HuH-7.5 (cell line): ENCODE results near the gene IFT88.

Experiments used
- DNase-seq: peaks from one replicate; pipeline ENCODE4 v3.0.0; 2011; ENCODE audit warnings: low spot score

The IFT88 gene

DNA sequence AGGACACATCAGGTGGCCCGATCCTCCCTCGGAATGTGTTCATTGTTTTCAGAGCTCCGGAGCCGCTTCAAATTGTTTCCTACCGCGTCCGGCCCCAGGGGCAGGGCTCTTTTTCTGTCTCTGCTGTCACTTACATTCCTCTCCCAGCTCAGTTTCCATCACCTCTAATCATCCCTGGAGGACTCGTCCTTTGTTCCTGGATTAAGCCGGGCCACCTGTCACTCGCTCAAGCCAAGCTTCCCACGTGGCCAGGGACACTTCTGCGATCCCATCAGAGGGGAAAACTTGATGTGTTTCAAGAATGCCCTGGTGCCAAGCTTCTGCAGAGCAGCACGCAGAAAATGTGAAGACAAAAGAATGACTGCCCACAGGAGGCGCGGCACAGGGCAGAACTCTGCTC is 150.0 kb downstream of the IFT88 start:
- no peak for DNase-seq

DNA sequence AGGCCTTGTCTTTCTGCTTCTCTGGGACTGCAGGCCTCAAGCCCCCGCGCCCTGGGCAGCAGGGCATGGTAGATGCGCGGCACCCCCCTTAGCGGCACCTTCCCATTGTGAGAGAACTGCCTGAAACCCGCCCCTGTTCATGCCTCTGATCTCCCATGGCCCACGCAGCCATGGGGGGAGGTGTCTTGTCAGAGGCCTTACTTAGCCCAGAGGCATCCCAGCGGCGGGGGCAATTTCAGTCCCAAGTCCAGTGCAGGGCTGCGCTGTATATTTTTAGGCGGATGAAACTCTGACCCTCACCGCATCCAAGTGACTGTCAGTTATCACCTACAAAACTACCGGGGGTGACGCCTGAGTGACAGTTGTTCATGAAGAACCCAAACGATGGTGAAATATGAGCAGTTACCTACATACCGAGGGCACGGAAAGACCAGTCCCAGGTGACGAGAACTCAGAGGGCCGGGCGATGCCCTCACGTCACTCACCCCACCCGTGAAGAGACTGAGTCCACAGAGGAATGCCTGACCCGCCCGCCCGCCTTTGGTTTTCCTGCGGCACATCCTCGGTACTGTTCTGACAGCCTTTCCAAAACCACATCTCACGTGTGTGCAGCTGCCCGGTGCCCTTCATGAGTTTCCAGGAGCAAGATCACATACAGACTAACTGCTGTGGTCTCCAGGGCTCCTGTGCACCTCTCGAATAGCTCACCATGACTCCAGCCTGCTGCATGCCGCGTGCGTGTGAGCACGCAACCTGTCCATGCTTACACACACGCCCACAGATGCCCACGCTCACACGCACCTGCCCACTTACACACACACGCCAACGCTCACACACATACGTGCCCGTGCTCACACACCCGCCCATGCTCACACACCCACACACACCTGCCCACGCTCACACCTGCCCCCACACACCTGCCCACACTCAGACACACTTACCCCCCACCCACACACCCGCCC is 150.9 kb downstream of the IFT88 start:
- no peak for DNase-seq

DNA sequence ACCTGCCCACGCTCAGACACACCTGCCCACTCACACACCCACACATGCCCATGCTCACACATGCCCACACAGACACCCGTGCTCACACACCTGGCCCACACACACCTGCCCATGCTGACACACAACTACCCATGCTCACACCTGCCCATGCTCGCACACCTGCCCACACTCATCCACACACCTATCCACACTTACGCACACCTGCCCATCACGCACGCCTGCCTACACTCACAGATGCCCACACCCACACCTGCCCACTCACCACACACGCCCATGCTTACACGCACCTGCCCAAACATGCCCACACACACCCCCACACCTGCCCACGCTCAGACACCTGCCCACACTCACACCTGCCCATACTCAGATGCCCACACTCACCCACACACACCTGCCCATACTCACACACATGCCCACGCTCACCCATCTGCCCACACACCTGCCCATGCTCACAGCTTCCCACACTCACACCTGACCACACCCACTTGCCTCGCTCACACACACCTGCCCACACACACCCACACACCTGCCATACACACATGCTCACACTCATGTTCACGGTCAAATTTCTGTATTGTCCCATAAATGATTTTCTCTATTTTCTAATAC is 152.1 kb downstream of the IFT88 start:
- no peak for DNase-seq

DNA sequence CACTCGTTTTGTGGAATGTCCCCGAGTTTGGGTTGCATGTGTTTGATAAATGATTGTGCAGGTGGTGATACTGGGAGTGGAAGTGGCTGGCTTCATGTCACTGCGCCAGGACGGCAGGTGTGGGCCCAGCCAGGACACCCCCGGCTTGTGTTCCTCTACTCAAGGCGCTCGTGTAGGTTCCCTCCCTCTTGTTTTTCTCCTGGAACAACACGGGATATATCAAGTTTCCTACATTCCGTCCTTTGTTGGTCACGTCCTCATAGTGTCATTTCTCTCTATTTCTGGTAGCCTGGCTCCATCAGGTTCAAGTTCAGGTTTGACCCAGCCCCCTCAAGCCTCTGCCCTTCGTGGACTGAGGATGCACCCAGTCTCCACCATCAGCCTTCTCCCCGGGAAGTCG is 152.8 kb downstream of the IFT88 start:
- no peak for DNase-seq

DNA sequence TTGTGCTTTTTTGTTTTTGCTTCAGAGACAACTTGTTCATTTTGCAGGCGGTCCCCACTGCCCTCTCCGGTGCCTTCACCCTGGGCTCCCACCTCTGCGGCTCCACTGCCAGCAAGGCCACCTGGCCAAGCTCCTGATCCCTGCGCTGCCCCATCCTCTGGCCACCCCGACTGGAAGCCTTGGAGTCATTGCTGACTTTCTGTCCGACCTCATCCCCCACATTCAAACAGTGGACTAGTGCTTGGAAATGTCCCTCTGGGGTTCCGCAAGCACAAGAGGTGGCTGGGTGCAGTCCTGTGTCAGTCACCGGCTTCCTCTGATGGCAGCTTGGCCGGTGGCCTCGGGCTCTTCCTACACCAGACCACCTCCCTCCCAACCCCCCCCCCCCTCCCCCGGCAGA is 153.5 kb downstream of the IFT88 start:
- DNase-seq, result no peak

DNA sequence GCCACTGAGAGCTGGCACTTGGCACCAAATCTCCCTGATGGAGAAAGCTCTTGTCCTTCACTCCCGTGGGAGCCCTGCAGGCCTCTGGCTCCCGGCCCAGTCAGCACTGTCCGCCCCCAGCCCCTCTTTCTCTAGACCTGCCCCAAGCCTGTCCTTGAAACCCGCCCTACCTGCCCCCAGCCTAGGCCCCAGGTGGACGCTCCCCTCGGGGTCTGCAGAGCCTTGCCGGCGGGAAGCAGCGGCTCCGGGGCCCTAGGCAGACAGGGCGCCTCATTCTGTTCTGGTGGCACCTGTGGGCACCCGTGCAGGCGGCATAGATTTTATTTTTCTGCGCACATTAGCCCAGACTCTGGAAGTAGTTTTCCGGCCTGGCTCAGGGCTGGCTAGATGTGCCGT is 154.1 kb downstream of the IFT88 start:
- DNase-seq, result no peak

DNA sequence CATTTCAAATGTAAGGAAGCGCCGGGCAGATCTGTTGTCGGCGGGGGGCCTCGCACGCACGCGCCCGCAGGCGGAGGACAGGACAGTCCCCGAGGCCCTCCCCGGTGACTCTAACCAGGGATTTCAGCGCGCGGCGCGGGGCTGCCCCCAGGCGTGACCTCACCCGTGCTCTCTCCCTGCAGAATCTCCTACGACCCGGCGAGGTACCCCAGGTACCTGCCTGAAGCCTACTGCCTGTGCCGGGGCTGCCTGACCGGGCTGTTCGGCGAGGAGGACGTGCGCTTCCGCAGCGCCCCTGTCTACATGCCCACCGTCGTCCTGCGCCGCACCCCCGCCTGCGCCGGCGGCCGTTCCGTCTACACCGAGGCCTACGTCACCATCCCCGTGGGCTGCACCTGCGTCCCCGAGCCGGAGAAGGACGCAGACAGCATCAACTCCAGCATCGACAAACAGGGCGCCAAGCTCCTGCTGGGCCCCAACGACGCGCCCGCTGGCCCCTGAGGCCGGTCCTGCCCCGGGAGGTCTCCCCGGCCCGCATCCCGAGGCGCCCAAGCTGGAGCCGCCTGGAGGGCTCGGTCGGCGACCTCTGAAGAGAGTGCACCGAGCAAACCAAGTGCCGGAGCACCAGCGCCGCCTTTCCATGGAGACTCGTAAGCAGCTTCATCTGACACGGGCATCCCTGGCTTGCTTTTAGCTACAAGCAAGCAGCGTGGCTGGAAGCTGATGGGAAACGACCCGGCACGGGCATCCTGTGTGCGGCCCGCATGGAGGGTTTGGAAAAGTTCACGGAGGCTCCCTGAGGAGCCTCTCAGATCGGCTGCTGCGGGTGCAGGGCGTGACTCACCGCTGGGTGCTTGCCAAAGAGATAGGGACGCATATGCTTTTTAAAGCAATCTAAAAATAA is 154.7 kb downstream of the IFT88 start:
- no peak for DNase-seq

DNA sequence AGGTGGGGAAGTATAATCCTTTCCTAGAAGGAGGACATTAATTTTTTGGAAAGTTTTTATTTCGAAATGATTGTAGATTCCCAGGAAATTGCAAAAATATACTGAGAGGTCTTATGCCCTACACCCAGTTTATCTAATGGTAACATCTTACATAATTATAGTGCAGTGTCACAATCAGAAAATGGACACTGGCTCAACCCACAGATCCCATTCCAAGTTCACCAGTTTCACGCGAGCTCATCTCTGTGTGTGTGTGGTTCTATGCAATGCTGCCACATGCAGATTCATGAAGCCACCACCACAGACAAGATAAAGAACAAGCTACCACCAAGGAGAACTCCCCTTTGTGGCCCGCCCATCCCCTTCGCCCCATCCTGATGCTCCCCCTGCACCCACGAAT is 160.9 kb downstream of the IFT88 start:
- DNase-seq, result no peak

DNA sequence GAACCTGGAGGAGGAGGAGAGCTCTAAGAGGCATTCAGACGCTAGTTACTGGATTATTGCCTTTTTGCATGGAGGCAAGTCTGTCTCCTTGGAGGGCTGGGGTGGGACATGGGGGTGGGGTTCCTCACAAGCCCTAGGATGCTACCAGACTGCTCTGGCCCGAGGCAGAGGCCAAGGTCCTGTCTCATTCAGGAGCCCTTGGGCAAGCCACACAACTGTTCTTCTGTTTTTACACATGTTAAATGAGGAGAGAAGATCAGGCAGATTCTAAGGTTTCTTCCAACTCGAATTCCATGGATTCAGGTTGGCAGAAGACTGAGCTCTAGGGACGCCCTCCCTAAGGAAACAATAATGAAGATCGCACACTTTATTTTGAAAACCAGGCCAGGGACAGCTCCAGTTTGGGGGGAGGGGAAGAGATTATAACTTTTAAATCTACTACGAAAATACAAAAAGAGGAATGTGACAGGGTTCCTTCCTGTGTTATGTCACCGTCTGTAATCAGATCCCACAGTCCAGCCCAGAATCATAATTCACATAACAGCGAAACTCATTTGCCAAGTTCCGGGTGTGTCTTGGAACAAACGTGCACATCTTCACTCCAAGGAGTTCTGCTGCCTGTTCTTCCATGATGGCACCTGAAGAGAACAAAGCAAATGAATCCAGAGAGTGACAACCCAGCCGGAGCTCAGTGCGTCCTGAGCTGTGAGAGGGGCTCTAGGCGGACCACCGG is 161.8 kb downstream of the IFT88 start:
- no peak for DNase-seq

DNA sequence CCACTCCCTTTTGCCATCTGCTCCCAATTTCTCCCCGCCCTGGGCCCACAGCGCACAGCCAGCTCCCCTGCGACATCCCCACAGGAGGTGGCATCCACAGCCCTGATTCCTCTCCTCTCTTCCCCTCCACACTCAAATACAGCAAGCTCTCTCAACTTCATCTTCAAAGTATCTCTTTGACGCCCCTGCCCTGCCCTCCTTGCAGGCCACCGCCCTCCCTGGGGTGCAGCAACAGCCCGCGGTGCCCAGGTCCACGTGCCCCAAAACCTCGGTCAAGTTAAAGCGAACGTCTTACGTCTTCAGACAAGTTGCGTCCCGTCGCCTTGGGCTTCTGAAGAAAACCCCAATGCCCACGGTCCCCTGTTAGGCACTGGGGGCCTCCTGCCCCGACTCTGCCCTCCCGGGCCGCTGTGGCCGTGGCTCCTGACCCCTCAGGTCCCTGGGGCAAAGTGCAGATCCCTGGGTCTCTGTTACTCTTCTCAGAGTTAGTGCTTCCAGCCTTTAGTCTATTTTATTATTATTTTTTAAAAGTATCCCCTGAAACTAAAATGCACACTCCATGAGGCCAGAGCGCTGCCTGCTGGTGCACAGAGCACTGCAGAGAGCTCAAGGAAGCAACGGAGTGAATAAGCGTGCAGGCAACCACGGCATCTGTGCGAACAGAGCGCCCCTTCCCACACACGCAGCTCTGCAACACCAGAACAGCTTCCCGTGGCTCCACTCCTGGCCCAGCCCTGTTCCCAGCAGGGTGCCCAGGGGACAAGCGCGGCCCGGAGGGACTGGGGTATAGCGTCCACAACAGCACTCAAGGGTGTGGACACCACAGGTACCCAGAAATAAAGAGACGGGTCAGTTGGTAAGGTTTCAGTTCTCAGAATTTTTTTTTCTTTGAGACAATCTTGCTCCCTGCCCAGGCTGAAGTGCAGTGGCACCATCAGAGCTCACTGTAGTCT is 163.0 kb downstream of the IFT88 start:
- DNase-seq, result no peak

DNA sequence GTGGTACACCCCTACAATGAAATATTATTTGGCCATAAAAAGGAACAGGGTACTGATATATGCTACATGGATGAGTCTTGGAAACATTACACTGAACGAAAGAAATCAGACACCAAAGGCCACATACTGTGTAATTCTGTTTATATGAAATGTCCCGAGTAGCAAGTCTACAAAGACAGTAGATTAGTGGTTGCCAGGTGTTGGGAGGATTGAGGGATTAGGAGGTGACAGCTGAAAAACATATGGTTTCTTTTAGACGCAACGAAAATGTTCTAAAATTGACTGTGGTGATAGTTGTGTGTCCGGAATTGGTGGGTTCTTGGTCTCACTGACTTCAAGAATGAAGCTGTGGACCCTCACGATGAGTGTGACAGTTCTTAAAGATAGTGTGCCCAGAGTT is 171.7 kb downstream of the IFT88 start:
- no peak for DNase-seq

DNA sequence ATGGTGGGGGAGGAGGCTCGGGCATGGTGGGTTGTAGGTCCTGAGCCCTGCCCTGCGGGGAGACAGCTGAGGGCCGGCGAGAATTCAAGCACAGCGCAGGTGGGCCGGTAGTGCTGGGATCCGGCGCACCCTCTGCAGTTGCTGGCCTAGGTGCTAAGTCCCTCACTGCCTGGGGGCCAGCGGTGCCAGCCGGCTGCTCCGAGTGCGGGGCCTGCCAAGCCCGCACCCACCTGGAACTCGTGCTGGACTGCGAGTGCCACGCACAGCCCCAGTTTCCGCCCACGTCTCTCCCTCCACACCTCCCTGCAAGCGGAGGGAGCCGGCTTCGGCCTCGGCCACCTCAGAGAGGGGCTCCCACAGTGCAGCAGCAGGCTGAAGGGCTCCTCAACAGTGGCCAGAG is 173.1 kb downstream of the IFT88 start:
- no peak for DNase-seq
